Epithelial cell of esophagus (primary cell): ENCODE results near the gene HAAO.

Experiments
- DNase-seq: peaks from one replicate; pipeline ENCODE4 v3.0.0; 2010; ENCODE audit warnings: low read depth
- H3K4me3 ChIP-seq: 2 replicates; pipeline ENCODE4 v1.5.1; 2011; ENCODE audit warnings: mild to moderate bottlenecking, low read length, control low read depth
- TF ChIP-seq, protein P1 (sequence below): IDR thresholded peaks from 2 replicates; pipeline ENCODE4 v1.5.1; 2011; ENCODE audit warnings: low read depth, mild to moderate bottlenecking, low read length, control low read depth, inconsistent platforms; ENCODE audit not compliant: insufficient read depth; ENCODE audit errors: missing control alignments

HAAO gene

GRCh38 chr2:42788478-42788793 is 3.9 kb downstream of the HAAO start:
- no peak for DNase-seq
- H3K4me3 ChIP-seq: no peak overlapping the region
- TF ChIP-seq, protein P1, sequence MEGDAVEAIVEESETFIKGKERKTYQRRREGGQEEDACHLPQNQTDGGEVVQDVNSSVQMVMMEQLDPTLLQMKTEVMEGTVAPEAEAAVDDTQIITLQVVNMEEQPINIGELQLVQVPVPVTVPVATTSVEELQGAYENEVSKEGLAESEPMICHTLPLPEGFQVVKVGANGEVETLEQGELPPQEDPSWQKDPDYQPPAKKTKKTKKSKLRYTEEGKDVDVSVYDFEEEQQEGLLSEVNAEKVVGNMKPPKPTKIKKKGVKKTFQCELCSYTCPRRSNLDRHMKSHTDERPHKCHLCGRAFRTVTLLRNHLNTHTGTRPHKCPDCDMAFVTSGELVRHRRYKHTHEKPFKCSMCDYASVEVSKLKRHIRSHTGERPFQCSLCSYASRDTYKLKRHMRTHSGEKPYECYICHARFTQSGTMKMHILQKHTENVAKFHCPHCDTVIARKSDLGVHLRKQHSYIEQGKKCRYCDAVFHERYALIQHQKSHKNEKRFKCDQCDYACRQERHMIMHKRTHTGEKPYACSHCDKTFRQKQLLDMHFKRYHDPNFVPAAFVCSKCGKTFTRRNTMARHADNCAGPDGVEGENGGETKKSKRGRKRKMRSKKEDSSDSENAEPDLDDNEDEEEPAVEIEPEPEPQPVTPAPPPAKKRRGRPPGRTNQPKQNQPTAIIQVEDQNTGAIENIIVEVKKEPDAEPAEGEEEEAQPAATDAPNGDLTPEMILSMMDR: no peak

DNA sequence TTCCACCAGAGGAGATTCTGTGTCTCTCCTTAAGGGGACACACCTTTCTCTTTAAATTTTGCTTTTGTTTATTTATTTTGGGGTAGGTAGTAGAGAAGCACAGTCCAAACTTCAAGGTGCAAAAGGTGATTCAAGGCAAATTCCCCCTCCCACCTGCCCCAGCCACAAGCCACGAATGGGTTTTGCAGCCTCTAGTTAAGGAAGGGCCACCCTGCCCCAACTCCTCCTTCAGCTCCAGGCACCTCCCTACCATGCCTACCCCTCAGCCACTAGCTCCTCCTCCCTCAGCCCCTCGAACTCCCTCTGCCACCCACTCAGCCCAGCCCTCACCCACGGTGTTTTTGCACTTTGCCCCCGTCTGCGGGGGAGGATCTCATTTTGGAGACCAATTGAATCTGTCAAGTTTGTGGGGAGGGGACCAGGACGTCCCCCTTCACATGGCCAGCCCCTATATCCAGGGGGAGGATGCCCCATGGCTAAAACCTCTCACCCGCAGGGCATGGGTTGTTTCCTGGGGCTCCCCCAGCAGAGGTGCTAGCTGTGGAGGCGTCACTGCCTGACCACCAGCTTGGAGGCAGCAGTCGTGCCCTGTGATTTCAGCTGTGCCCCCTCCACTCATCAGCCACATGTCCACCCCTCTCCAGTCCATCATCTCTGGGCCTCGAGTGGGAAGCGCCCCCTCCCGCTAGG is 4.5 kb downstream of the HAAO start:
- TF ChIP-seq, protein P1: no peak

GRCh38 chr2:42787424-42787787 is 5.0 kb downstream of the HAAO start:
- no peak for DNase-seq
- H3K4me3 ChIP-seq: no peak overlapping the region
- TF ChIP-seq, protein P1: no peak

More for the DNA sequence above, 4.5 kb downstream of the HAAO start:
- H3K4me3 ChIP-seq: no peak overlapping the region
- DNase-seq: no peak

GRCh38 chr2:42786561-42787345 is 5.6 kb downstream of the HAAO start:
- DNase-seq: no peak
- TF ChIP-seq, protein P1: no peak
- H3K4me3 ChIP-seq: no peak overlapping the region

DNA sequence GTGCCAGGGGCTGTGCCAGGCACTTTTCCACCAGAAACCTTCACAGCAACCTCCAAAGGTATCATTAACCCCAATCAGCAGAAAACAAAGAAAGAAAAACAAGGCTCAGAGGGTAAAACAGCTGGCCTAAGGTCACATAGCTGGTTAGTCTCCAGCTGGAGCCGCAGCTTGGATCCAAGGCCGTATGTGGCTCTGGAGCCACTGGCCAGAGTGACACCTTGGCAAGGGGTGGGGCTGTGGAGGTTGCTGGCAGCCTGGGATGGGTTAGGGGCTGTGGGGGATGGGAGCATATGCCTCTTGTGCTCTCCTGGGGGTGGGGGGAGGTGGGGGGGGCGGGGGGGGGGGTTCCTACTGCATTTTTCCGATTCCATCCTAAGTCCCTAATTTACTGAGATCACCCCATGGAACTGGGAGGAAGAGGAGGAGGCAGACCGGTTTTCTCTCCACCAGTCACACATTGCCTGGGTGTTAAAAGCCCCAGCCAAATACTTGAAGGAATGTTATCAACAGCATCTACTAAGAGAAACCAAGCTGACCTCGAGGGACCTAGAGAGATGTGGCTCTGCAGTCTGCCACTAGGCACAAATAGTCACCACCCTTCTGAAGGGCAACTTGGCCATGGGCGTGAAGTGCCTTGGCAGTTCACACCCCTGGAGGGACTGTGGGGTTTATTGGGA is 8.0 kb downstream of the HAAO start:
- no peak overlapping the region for H3K4me3 ChIP-seq
- DNase-seq: no peak
- TF ChIP-seq, protein P1: no peak

DNA sequence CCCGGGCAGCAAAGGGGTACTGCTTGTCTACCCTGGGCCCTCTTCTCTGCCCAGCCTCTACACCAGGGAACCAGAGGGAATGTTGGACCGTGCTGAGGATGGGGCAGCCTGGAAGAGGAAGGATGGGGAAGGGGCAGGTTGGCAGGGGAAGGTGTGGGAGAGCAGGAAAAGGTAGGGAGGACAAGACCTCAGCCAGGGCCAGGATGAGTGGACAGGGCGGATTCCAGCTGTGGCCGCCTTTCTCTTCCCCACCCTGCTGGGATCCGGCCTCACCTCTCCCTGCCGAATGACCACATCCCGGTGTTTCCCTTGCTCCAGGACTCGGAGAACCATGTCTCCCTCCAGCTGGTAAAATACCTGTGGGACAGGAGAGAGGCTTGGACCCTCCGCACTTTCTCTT is 8.9 kb downstream of the HAAO start:
- DNase-seq: no peak
- TF ChIP-seq, protein P1: no peak
- no peak overlapping the region for H3K4me3 ChIP-seq
